ENCODE data around the gene POC1B.
A peak's percentile ranks its signal among the peaks of the same experiment; 100 is the strongest.

Gene POC1B

GRCh38 chr12:89493670-89494302 is 32.1 kb downstream of the POC1B start:
- DNase-seq = no peak

DNA sequence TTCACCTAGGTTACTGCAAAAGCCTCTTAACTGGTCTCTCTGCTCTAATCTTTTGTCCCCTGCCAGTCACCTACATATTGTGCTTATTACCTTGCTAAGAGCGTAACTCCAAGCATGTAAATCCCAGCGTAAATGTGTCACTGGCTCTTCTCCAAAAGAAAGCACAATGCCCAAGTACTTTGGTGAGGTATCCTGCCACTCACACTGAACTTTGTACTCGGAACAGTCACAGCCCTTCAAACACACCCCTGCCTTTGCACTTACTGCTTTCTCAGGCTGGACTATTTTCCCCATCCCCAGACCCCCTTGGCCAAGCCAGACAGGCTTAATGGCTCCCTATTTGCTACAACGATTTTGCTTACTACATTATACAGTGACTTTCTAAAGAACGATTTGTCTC is 33.0 kb downstream of the POC1B start:
- peak; percentile 2 for DNase-seq

- DNase-seq = no peak
Measured at GRCh38 chr12:89490922-89491321, 34.9 kb downstream of the POC1B start.

DNA sequence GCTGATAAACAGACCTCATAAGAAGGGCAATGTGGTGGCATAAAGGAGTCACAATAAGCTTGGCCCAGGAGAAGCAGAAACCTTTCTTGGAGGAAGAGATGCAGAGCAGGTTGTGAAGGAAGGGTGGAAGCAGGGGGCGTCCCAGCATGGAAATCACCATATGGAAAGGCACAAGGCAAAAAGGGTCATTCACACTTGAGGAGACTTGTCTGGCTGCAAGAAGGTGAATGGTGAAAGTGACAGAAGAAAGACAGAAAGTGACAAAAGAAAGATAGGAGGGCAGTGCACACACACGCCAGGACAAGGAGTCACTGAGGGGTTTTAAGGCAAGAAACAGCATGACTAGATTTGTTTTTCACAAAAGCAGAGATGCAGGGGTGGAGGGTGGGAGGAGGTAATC is 39.6 kb downstream of the POC1B start:
- DNase-seq = no peak

DNA sequence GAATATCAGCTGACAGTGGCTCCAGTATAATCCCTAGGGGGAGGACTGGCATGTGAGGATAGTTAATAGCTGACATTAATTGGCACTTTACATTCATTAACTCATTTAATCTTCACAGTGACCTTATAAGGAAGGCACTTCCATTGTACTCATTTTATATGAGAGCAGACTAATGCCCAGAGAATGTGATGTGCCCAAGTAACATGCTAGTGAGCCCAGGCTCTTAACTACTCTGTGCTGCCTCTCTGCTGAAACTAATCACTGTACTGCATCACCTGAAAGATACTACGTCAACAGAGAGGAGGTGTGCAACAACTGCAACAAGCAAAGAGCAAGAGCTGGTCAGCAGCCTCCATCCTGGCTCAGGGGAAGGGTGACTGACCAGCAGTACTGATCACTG is 41.4 kb downstream of the POC1B start:
- DNase-seq = no peak

DNA sequence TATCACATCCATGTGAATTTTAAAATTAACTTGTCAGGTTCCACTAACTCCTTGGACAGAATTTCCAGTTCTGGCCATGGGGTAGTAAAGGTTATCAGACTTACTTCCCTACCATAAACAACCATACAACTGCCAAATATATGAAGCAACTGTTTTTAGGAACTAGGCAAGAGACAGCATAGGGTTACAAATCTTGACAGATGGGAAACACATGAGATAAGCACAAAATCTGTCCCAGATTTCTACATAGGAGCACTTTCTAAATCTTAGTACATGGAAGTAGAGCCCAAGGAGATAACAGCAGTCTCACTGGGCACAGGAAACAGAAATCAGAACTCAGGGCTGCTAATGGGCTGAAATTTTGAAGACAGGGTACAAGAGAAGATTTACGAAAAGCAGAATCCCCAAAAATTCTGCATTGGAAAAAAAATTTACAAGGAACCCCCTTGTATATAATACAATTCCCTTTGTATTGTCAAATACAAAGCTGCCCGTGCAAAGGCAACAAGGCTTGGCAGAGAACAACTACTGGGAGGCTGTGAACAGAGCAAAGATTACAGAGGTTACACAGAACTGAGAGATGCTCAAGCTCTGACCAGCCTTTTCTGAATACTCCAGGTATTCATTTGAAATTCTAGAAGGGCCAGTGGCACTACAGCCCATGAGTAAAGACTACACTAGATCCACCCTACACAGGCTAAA is 44.5 kb downstream of the POC1B start:
- no peak for DNase-seq

DNA sequence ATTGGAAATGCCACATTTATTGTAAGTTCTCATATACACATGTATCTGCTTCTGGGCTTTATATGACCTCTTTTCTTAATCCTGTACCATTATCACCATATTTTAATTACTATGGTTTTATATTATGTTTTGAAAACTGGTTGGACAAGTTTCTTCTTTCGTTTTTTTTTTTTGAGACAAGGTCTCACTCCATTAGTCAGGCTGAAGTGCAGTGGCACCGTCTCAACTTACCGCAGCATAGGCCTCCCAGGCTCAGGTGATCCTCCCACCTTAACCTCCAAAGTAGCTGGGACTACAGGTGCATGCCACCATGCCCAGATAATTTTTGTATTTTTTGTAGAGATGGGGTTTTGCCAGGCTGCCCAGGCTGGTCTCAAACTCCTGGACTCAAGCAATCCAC is 45.9 kb downstream of the POC1B start:
- DNase-seq = no peak

- no peak for DNase-seq
Measured at GRCh38 chr12:89477633-89478279, 48.1 kb downstream of the POC1B start.

- DNase-seq = no peak
Measured at GRCh38 chr12:89476904-89477595, 48.8 kb downstream of the POC1B start.

DNA sequence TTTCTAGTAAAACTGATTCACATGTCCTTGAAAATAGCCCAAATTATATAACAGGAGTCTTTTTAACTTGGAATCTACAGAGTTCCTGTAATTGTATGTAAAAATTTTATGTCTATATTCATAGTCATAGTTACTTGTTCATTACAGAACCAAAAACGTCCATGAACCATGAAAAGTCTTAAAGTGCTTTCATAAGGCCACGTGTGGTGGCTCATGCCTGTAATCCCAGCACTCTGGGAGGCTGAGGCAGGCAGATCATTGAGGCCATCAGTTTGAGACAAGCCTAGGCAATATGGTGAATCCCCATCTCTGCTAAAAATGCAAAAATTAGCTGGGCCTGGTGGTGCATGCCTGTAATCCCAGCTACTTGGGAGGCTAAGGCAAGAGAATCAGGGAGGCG is 49.6 kb downstream of the POC1B start:
- no peak for DNase-seq

- DNase-seq = no peak
Measured at GRCh38 chr12:89475203-89475990, 50.5 kb downstream of the POC1B start.

- no peak for DNase-seq
Measured at GRCh38 chr12:89474615-89475014, 51.2 kb downstream of the POC1B start.

DNA sequence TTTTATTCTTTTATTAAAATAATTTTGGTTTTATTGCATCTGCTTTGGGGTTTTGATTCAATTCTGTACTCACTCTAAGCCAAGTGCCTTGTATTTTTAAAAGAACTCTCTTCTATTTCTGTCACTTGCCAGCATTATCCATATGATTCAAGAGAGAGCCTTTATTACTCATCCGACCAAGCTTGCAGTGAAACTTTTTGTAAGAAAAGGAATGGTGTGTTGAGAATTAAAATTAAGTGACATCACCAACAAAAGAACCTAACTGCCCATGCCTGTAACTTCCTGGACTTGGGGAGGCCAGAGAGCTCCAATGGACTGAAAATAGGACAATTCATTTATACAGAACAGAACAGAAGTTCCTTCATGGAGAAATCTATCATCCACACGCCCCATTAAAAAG is 53.3 kb downstream of the POC1B start:
- no peak for DNase-seq

- DNase-seq = peak; percentile 25
Measured at GRCh38 chr12:89470741-89471509, 54.9 kb downstream of the POC1B start.

DNA sequence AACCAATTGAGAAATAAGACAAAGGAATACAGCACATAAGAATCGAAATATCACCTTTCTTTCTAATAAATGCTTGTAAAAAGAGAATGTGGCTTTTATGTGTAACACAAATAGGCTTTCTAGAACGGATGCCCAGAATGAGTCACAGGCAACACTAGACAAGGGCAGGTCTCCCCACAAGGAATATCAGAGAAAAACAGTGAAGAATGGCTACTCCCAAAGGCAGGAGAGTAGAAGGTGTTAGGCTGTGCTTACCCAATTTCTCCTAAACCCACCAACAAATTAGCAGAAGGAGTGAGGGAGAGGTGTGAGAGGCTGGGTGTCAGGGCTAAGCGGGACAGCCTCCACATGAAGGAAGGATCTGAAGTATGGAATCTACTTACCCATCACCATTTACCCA is 56.5 kb downstream of the POC1B start:
- DNase-seq = no peak

DNA sequence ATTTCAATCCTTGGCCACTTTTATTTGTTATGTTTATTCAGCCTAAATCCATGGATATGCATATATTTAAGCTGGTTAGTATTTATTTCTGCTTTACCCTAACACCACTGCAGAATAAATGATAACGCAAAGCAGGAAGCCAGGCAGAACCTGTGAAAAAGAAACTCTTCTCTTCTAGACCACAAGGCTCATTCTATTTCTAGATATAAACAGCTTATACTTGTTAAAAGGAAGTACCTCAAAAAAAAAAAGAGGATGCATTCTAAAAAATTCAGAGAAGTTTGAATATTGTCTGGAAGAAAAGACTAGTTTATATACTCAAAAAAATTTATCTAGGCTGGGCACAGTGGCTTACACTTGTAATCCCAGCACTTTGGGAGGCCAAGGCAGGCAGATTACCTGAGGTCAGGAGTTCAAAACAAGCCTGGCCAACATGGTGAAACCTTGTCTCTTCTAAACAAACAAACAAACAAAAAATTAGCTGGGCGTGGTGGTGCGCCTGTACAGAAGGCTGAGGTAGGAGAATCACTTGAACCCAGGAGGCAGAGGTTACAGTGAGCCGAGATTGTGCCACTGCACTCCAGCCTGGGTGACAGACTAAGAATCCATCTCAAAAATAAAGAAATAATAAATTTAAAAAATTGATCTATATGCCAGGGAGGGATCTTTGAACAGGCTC is 57.1 kb downstream of the POC1B start:
- DNase-seq = no peak

DNA sequence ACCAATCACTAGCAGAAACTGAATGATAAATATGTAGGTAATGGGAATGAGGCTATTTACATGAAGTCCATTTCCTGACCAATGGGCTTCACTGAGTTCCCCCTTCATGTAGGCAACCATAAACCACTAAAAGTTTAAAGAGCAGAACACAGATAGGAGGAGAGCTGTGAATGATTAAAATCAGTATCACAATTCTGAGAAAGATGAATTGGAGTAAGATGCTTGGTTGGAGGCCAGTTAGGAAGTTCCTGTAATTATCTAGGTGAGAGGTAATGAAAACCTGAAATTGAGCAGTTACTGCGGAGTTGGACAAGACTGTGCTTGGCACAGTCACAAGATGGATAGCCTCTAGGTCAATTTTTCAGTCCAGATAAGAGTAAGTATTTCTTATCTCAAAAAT is 57.8 kb downstream of the POC1B start:
- DNase-seq = no peak

- DNase-seq = no peak
Measured at GRCh38 chr12:89464974-89465592, 60.8 kb downstream of the POC1B start.

DNA sequence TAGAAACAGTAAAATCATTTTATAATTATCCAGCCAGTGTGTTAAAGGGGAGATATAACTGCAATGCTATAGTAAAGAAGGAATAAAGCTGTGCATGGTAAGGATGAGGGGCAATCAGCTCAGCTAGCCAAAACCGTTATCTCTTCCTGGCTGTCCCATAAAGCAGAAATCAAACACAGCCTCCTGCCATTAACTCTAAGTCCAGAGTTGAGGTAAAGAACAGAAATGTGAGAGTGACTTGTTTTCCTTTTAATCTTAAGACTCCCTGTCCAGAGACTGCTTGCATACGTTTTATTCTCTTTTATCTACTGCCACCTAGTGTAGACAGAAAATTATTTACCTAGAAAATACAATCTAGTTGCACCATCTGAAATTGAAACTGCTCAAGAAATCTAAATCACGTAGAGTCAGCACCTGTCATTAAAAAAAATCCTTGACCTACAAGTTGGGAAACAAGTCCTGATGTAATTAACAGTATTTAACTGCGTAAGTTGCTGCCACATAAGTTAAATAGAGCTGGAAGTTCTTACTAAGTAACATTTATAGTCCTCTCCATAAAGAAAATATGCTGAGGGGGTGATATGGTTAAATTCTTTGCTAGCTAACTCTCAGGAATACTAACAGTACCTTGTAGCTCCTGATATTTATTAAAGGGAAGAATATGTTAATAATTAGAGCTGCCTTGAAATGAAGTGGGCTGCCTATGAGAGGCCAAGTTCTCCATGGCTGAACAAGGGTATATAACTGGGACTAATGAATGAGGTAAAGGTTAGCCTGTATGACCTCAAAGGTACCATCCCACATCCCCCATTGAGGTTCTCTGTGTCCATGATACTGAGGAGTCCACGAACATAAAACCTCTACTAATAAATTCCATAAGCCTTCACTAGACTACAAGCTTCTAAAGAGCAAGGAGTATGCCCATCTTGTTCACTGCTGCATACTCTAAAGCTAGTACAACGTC is 63.9 kb downstream of the POC1B start:
- peak; percentile 13 for DNase-seq

DNA sequence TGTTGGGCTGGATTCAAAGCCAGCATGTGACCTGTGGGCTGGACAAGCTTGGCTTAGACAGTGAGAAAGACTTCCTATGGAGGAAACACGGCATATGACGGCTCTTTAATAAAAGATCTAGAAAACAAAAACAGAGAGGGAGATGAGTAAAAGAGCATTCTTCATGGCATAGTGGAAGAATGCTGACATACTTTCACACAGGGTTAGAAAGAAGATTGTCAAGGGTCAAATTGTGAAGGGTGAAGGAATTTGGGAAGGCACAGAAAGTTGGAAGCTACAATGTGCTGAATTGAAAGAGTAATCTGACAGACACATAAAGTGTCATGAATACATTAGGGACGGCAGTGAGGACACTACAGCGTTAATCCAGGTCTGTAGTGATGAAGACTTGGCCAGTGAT is 64.7 kb downstream of the POC1B start:
- no peak for DNase-seq
